Astrocyte (in vitro differentiated cells and primary cell): ENCODE measurements around the gene PXN. TPM values are rescaled to one million over a fixed set of nuclear protein-coding genes. Genes with fewer than 3 reads are reported as not detected.
"Not testable (repeated sequence)": the region's sequence is repeated elsewhere in the genome, so short reads cannot be mapped to it uniquely, and the experiment has no call there.

ENCODE experiments used
- DNase-seq: peaks from one replicate; pipeline ENCODE4 v3.0.0-alpha.2; 2010; ENCODE audit warnings: low read depth
- FAIRE-seq: peaks from 2 replicates; lab custom pipeline; 2011; peaks lifted over from hg19 to GRCh38; lab: Jason Lieb, UNC
- H2AFZ ChIP-seq: 2 replicates; pipeline ENCODE4 v1.6.0; 2012; ENCODE audit warnings: low read depth, low read length, inconsistent platforms
- H3K27ac ChIP-seq: 2 replicates; pipeline ENCODE4 v1.5.1; 2011; ENCODE audit warnings: low read depth, low read length, inconsistent platforms
- H3K27me3 ChIP-seq: 2 replicates; pipeline ENCODE4 v1.6.0; 2011; ENCODE audit warnings: low read length, inconsistent platforms; ENCODE audit not compliant: insufficient read depth
- H3K36me3 ChIP-seq: 2 replicates; pipeline ENCODE4 v1.5.1; 2011; ENCODE audit warnings: low read length, inconsistent platforms; ENCODE audit not compliant: insufficient read depth
- H3K4me1 ChIP-seq: 2 replicates; pipeline ENCODE4 v1.5.1; 2011; ENCODE audit warnings: low read length, inconsistent platforms; ENCODE audit not compliant: insufficient read depth
- H3K4me2 ChIP-seq: 2 replicates; pipeline ENCODE4 v1.6.0; 2012; ENCODE audit warnings: low read length, inconsistent platforms
- H3K4me3 ChIP-seq: 2 replicates; pipeline ENCODE4 v1.5.1; 2011; ENCODE audit warnings: low read depth, mild to moderate bottlenecking, low read length, inconsistent platforms; ENCODE audit not compliant: insufficient read depth
- H3K79me2 ChIP-seq: 2 replicates; pipeline ENCODE4 v1.6.0; 2012; ENCODE audit warnings: mild to moderate bottlenecking, low read length, inconsistent platforms; ENCODE audit not compliant: insufficient read depth
- H3K9ac ChIP-seq: 2 replicates; pipeline ENCODE4 v1.6.0; 2012; ENCODE audit warnings: mild to moderate bottlenecking, low read length, inconsistent platforms
- H3K9me3 ChIP-seq: 2 replicates; pipeline ENCODE4 v1.5.1; 2012; ENCODE audit warnings: low read depth, mild to moderate bottlenecking, low read length, inconsistent platforms; ENCODE audit not compliant: insufficient read depth
- H4K20me1 ChIP-seq: 2 replicates; pipeline ENCODE4 v1.6.0; 2012; ENCODE audit warnings: low read length, inconsistent platforms; ENCODE audit not compliant: insufficient read depth
- H3K27ac Mint-ChIP-seq: one replicate; pipeline ENCODE4 v1.8.0; 2021; ENCODE audit warnings: mild to moderate bottlenecking, mixed read lengths; ENCODE audit not compliant: unreplicated experiment
- H3K27me3 Mint-ChIP-seq: one replicate; pipeline ENCODE4 v1.8.0; 2021; ENCODE audit warnings: low read depth, mixed read lengths; ENCODE audit not compliant: unreplicated experiment
- H3K36me3 Mint-ChIP-seq: one replicate; pipeline ENCODE4 v1.8.0; 2021; ENCODE audit warnings: low read depth, mixed read lengths; ENCODE audit not compliant: unreplicated experiment
- H3K4me1 Mint-ChIP-seq: one replicate; pipeline ENCODE4 v1.8.0; 2021; ENCODE audit warnings: low read depth, mixed read lengths; ENCODE audit not compliant: unreplicated experiment
- H3K4me3 Mint-ChIP-seq: one replicate; pipeline ENCODE4 v1.8.0; 2021; ENCODE audit warnings: mild to moderate bottlenecking, moderate library complexity, mixed read lengths; ENCODE audit not compliant: unreplicated experiment
- H3K9me3 Mint-ChIP-seq: one replicate; pipeline ENCODE4 v1.8.0; 2021; ENCODE audit warnings: mild to moderate bottlenecking, mixed read lengths; ENCODE audit not compliant: unreplicated experiment
- EZH2 ChIP-seq: IDR thresholded peaks from 2 replicates; pipeline ENCODE4 v1.6.1; 2012; ENCODE audit warnings: mild to moderate bottlenecking, low read length, inconsistent platforms; ENCODE audit not compliant: insufficient read depth
- total RNA-seq: library from RNA; stranded (reverse); gene quantifications from 2 replicates; pipeline ENCODE4 v1.2.1, GENCODE V29; 2021
- TF ChIP-seq, protein P1 (sequence below): IDR thresholded peaks from 2 replicates; pipeline ENCODE4 v1.5.1; 2011; ENCODE audit warnings: low read depth, mild to moderate bottlenecking, inconsistent platforms, low read length, moderate library complexity; ENCODE audit not compliant: insufficient read depth

The PXN gene
- total RNA-seq, 1 donor from 2014 or later: 151 TPM

DNA sequence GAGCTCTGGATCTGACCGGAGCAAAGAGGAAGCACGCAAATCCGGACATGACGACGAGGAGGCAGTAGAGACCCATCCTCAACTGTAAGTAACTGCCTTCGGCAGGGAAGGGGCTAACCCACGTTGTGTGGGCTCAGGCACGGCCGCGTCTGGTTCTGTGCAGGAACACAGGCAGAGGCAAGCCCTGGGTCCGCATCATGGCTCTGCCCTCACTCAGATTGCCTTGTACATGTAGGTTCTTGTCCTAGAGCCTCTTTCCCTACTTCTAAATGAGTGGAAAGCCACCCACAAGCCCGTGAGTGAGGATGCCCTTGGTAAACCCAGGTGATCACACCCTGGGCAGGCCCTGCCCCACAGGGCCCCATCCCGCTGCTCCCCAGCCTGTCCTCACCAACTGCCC lies 55.7 kb downstream of the PXN start:
- Mint-ChIP-seq H3K36me3 (peaks cover 13% of the 10 kb centered on the region), H3K27ac (no peak overlapping the region), H3K27me3 (no peaks in the 10 kb centered on the region), H3K9me3 (no peaks in the 10 kb centered on the region), H3K4me3 (no peak overlapping the region), H3K4me1 (no peaks in the 10 kb centered on the region)
- H4K20me1 ChIP-seq: peaks cover 11% of the 10 kb centered on the region
- H3K4me3 ChIP-seq: no peak overlapping the region
- H3K9ac ChIP-seq: no peak overlapping the region
- no peaks in the 10 kb centered on the region for H3K4me1 ChIP-seq
- H3K9me3 ChIP-seq: no peaks in the 10 kb centered on the region
- H3K27me3 ChIP-seq: no peaks in the 10 kb centered on the region
- H2AFZ ChIP-seq: no peak overlapping the region
- FAIRE-seq: no peak
- H3K79me2 ChIP-seq: no peaks in the 10 kb centered on the region
- H3K36me3 ChIP-seq: peaks cover 30% of the 10 kb centered on the region
- DNase-seq: no peak
- no peak overlapping the region for H3K27ac ChIP-seq
- TF ChIP-seq EZH2: no peak
- TF ChIP-seq, protein P1, sequence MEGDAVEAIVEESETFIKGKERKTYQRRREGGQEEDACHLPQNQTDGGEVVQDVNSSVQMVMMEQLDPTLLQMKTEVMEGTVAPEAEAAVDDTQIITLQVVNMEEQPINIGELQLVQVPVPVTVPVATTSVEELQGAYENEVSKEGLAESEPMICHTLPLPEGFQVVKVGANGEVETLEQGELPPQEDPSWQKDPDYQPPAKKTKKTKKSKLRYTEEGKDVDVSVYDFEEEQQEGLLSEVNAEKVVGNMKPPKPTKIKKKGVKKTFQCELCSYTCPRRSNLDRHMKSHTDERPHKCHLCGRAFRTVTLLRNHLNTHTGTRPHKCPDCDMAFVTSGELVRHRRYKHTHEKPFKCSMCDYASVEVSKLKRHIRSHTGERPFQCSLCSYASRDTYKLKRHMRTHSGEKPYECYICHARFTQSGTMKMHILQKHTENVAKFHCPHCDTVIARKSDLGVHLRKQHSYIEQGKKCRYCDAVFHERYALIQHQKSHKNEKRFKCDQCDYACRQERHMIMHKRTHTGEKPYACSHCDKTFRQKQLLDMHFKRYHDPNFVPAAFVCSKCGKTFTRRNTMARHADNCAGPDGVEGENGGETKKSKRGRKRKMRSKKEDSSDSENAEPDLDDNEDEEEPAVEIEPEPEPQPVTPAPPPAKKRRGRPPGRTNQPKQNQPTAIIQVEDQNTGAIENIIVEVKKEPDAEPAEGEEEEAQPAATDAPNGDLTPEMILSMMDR: no peak
- H3K4me2 ChIP-seq: no peak overlapping the region

DNA sequence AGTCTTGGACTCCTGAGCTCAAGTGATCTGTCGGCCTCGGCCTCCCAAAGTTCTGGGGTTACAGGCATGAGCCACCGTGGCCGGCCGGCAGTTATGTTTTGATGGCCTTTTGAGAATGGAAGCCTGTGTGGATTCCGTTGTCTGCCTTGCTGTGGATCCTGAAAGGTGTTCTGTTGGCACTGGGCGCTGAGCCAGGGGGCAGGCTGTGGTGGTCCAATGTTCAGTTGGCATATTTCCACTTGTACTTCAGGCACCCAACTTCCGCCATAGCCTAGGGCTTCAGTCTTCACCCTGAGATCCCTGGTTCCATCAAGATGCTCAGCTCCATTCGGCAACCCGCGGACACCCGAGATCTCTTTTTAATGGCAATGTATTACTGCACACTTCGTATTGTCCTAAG lies 58.3 kb downstream of the PXN start:
- Mint-ChIP-seq H3K36me3 (peaks cover 12% of the 10 kb centered on the region), H3K27me3 (no peaks in the 10 kb centered on the region), H3K4me3 (no peak overlapping the region), H3K9me3 (no peaks in the 10 kb centered on the region), H3K4me1 (no peaks in the 10 kb centered on the region), H3K27ac (no peak overlapping the region)
- Histone ChIP-seq H4K20me1 (no peaks in the 10 kb centered on the region), H3K4me3 (no peak overlapping the region), H3K27ac (no peak overlapping the region), H3K27me3 (no peaks in the 10 kb centered on the region), H3K9me3 (no peaks in the 10 kb centered on the region), H2AFZ (no peak overlapping the region), H3K4me2 (no peak overlapping the region), H3K9ac (no peak overlapping the region), H3K79me2 (no peaks in the 10 kb centered on the region), H3K4me1 (no peaks in the 10 kb centered on the region), H3K36me3 (peaks cover 14% of the 10 kb centered on the region)
- TF ChIP-seq EZH2: no peak
- TF ChIP-seq, protein P1: no peak
- FAIRE-seq (no peak), DNase-seq (no peak)

DNA sequence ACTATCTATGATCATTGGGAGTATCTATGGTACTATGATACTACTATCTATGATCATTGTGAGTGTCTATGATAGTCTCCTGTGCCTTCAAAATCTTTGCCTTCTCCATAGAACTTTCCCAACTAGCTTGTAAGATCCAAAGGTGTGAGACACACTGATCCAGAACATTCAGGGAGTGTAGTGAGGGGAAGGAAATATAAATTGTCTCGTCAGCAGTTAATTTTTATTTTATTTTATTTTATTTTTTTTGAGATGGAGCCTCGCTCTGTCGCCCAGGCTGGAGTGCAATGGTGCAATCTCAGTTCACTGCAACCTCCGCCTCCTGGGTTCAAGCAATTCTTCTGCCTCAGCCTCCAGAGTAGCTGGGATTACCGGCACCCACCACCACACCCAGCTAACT lies 58.7 kb downstream of the PXN start:
- H3K27ac Mint-ChIP-seq, H3K4me3 ChIP-seq, H3K27me3 Mint-ChIP-seq, DNase-seq, H3K9me3 Mint-ChIP-seq, H3K4me1 ChIP-seq, H3K27me3 ChIP-seq, H2AFZ ChIP-seq, H3K4me2 ChIP-seq, H3K4me3 Mint-ChIP-seq, H3K79me2 ChIP-seq, H3K9ac ChIP-seq, H3K4me1 Mint-ChIP-seq, H3K27ac ChIP-seq, H4K20me1 ChIP-seq, FAIRE-seq, H3K9me3 ChIP-seq: not testable (repeated sequence)
- peaks cover 11% of the 10 kb centered on the region for H3K36me3 Mint-ChIP-seq
- peaks cover 11% of the 10 kb centered on the region for H3K36me3 ChIP-seq
